DMS53 treated with DMSO at 0.1 percent for 48 hours (cell line): Measurements from ENCODE around the gene FAM171A1.

Experiments used
- DNase-seq: peaks from one replicate; lab custom pipeline; 2025; ENCODE audit not compliant: unreplicated experiment; lab: John Stamatoyannopoulos, UW

The FAM171A1 gene

DNA sequence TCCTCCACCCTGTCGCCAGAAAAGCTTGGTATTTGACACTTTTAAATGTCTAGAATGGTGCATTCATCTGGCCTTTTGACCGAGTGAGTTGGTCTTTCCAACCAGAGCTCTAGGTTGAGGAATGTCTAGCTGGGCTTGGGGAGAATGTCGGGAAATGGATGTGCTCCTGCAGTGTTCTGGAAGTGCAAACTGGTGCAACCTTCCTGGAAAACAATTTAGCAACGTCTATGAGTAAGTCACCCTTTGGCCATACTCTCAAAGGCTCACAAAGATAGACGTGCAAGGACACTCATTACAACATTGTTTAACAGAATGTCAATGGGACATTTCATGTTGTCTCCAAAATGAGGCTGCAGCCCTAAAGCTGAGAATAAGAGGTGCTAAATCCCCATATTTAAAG lies 190.4 kb downstream of the FAM171A1 start:
- DNase-seq = no peak

DNA sequence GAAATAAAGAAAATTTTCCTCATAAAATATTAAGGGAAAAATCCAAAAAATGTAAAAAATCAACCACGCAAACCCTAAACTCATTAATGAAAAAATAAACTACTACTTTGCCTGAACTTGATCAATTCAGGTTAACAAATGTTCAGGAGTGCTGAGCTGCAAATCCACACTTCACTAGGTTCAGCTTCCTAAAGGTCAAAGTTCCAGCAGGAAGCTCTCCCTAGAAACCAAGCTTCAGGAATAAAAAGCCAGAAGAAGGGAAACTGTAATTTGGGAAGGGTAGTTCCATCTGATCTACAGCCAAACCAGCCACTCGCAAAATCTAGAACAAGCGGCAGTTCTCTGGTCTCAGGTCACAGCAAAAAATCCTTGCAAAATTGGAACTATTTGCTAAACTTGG lies 194.8 kb downstream of the FAM171A1 start:
- DNase-seq = no peak

DNA sequence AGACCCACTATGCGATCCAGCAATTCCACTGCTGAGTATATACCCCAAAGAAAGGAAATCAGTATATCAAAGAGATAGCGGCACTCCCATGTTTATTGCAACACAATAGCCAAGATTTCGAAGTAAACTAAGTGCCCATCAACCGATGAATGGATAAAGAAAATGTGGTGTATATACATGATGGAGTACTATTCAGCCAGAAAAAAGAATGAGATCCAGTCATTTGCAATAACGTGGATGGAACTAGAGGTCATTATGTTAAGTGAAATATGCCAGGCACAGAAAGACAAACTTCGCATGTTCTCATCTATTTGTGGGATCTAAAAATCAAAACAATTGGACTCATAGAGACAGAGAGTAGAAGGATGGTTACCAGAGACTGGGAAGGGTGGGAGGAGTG lies 195.5 kb downstream of the FAM171A1 start:
- DNase-seq = no peak

DNA sequence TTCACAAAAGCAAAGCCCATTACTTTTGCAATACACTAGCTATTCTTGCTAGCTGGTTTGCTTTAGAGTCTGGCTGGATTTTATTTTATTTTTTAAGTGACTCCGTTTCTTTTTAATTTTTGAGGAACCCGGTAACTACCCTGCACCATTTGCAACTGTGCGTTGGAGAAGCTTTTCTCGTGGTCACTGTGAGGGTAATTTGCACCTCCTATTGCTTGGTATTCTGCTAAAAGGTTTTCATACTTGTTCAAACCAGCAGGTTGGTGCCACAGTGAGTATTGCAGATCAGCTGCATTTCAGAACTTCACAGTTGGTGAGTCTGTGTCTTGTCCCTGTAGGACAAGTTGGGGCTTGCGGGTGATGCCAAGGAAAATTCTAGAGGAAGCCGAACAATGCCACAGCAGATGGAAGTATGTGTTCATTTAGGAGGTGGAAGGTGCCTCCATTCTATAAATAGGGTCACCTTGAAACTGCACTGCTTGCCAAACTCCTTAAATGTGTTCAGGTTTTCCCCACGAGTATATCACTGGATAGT lies 198.7 kb downstream of the FAM171A1 start:
- no peak for DNase-seq

DNA sequence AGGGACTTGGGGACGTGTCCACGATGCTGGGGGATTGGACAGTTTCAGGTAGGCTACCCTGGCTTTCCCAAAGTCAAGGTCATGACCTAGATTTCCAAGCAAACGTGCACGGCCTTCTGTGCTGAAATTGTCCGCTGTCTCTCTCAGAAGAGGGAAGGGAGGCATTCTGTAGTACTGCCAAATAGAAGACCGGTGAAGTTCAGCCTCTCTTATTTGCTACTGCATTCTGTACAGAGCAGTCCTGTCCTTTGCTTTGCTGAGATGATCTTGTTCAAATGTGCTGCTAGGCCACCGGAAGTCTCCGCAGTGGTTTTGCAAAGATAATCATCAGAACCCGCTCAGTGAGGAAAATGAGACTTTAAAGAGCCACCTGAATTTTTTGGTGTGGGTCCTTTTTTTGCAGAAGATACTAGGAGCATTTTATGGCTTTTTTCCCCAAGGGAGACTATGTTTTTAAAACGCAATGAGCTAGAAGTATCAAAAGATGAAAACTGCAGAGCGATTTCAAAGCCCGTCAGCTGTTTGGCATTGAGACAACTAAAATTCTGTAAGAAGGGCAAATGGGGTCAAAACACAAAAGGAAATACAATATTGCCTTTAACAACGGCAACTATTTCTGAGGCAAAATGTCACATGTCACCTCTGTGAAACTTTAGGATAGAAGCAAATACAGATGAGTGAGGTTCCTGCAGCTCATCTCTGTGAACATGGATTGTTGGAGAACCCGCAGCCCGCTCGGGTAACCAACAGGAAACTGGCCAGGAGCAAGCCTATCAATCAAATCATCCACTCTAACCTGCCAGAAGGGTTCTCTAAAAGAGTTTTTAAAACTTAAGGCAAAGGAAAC lies 201.3 kb downstream of the FAM171A1 start:
- no peak for DNase-seq

DNA sequence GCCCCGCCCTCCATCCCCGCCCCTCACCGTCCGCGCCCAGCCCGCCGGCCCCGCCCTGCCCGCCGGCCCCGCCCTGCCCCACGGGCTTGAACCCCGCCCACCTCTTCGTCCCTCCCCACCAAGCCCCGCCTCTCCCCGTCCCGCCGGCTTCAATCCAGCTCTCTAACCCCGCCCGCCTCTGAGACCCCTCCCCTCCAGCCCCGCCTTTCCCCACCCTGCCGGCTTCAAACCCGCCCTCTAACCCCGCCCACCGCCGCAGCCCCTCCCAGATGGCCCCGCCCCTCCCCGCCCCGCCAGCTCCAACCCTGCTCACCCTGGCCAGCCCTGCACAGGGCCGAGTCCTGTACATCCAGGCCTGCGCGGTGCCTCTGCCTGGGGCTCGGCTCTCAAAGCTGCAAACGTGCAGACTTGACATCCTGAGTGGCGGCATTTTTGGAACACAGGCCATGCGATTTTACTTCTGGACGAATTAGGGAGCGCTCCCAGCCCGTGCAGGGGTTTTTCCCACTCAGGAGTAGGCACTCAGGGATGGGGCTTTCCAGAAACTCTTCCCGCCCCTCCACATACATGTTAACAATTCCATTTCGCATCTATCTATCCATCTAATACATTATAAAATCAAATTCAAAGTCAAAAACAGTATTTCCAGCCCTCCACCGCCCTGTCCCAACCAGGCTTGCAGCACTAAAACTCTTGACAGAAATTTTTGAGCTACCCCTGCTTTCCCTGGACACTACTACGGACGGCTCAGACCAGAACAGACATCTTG lies 202.1 kb downstream of the FAM171A1 start:
- peak; percentile 61 for DNase-seq

DNA sequence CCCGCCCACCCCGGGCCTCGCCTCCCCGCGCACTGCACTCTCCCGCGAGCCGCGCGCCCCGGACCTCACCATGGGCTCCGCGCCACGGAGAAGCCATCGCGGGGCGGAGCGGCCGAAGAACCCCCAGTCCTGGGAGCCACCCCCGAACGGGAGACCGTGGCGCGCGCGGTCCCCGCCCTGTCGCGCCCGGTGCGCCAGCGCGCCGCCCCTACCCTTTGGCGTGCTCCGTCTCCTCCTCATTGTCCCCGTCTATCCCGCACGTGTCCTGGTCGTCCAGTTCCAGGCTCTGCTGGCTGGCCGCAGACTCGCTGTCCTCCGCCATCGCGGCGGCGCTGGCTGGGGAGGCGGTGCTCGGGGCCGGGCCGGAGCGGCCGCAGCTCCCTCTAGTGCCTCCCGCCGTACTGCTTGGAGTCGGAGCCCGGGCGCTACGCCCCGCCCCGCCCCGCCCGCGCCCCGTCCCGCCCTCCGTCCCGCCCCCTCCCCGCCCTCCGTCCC lies 202.8 kb downstream of the FAM171A1 start, which contains the start of gene NMT2:
TSS of gene NMT2 (minus strand) at position 403 of the 495 bp plus-strand sequence. CDS start at position 322, 81 bp downstream.
- peak; percentile 71 for DNase-seq

DNA sequence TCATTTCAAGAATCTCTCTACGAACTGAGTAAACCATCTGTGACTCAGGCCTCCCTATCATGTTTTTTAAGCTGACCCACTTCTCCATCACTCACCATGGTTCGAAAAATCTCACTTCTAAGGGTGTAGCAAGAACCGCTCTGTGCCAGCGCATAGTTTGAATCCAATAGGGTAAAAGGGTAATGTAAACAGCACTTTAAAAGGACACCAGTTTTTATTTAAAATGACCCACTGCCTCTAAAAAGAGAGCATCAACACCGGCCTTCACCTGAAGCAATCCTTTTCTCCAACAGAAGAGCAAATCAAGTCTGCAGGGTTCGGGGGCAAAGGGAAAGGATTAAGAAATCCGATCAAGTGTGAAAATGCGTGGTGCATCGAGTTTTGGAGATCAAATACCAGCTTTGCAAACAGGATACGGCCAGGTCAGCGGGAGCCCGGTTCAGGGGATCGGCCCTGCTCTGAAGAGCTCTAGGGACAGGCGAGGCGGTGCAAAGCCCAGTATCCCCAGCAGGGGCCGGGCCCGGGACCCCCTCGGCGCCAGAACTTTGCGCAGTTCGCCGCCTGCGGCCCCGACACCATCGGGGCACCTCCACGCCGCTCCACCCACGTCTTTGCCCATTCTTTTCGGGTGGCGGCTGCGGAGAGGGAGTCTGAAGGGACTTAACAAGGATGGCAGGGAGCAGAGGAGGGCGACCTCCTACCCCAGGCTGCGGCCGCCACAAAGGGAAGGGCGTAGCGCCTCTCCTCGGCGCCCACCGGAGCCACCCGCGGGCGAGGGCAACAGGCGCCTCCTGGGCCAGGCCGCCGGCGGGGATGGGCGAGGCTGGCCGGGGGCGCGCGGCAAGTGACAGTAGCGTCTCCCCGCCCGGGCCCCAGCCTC lies 203.4 kb downstream of the FAM171A1 start:
- DNase-seq = peak; percentile 13

DNA sequence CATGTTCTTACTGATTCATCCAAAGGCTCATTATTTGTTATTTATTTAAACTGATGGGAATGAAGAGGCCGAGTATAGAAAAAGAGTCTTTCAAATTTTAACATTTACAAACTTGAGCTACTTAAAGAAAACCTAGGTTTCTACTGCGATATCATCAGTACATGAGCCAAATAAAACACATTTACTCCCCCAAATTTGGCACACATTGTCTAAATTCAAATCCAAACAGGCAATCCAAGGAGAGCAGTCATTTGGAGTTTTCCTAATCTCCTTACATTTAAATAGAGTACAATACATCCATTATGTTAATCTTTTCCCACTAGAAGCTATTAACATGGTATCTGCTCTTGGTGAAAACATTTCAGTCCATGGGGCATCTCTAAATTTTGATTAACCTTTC lies 204.8 kb downstream of the FAM171A1 start:
- DNase-seq = no peak

DNA sequence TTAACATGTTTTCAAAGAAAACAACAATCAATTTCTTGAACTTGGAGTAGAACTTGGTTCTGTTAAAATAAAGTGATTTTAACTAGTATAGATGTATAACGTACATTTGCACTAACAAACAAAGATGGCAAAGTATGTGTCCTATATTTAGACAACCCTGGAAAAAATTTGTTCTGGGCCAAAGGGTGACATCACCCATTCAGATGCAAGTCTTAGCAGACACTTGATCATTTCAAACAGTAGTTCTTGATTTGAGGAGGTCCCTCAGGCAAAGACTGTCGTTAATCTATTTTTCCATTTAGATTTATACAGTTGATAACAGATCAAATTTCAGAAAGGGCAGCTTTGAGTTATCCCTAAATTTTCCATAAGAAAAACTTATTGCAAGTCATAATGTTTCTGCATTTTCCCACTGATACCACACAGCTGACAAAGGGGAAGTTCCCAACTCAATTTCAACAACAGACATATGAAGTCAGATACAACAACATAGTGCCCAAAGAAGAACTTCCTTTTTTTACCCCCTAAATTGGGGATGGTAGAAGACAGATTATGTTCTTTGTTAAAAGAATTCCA lies 207.7 kb downstream of the FAM171A1 start:
- DNase-seq = no peak
